NAMALWA (cell line): ENCODE measurements around the gene TFG.
A peak's percentile ranks its signal among the peaks of the same experiment; 100 is the strongest.

Experiments
- DNase-seq: peaks from one replicate; pipeline ENCODE4 v3.0.0-alpha.2; 2015; ENCODE audit warnings: low spot score

The TFG gene

GRCh38 chr3:100706365-100706764 is 2.9 kb upstream of the TFG start:
- DNase-seq: no peak

DNA sequence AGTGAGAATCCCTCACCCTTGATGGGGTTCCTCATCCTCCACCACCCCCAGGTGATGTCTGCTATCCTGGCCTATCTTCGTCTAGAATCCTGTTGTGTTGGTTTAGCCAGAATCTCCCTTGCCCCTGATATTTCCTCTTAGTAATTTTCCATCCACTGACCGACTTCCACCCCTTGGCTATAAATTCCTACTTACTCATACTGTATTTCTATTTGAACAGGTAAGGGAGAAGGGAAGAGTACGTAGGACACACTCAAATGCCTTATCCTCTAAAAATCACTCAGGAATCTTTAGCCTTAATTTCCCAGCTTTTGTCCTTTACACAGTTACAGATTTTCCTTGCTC is 678 bp upstream of the TFG start:
- DNase-seq: no peak

GRCh38 chr3:100709842-100710260 is 557 bp downstream of the TFG start:
- DNase-seq: no peak

GRCh38 chr3:100710261-100710968 is 1.1 kb downstream of the TFG start:
- peak; percentile 68 for DNase-seq

DNA sequence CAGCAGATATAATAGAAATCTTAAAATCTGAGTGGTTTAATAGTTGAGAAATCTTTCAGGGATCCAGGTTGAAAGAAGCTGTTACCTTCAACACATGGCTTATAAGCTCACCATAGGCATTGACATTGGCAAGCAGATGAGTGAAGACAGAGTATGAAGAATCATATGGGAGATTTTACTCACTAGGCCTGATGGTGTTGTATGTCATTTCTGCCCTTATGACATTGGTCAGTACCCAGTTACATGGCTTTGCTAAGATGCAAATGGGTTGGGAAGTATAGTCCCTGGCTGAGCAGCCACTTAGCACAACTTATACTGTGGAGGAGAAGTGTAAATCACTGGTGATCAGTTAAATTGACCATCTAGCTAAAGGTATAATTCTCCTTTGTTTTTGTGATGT is 5.9 kb downstream of the TFG start:
- DNase-seq: no peak

GRCh38 chr3:100717063-100717462 is 7.8 kb downstream of the TFG start:
- no peak for DNase-seq

DNA sequence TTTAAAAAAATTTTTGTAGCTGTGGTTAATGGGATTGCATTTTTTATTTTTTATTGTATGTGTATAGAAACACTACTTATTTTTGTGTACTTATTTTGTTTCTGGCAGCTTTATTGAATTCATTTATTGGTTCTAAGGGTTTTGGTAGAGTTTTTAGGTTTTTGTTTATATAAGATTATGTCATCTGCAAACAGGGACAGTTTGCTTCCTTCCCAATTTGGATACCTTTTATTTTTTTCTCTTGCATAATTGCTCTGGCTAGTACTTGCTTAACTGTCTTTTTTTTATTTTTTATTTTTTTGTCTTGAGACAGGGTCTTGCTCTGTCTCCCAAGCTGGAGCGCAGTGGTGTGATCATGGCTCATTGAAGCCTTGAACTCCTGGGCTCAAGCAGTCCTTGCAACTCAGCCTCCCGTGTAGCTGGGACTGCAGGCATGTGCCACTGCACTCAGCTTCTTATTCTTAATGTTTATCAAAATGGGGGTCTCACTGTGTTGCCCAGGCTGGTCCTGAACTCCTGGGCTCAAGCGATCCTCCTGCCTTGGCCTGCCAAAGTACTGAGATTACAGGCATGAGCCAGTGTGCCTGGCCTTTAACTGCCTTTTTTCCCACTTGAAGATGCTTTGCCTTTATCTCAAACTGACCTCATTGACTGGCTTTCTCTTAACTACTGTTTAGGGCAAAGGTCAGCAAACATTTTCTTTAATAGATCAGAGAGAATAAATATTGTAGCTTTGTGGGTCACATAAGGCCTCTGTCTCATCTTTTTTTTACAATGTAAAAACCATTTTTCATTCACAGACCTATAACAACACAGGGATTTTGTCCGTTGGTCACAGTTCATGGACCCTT is 8.6 kb downstream of the TFG start:
- no peak for DNase-seq

- no peak for DNase-seq
These were observed 9.8 kb downstream of the TFG start for GRCh38 chr3:100719136-100719535.

DNA sequence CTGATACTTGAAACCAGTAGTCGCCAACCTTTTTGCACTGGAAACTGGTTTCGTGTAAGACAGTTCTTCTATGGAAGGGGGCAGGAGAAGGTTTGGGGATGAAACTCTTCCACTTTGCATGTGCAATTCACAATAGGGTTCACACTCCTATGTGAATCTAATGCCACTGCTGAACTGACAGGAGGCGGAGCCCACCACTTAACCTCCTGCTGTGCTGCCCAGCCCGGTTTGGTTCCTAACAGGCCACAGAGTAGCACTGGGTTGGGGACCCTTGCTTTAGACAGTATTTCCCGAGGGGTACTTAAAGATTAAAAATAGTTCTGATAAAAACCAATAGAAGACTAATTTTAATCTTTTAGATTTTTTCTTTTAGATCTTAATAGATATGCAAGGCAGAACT is 11.1 kb downstream of the TFG start:
- no peak for DNase-seq

GRCh38 chr3:100725935-100726513 is 16.7 kb downstream of the TFG start:
- no peak for DNase-seq

DNA sequence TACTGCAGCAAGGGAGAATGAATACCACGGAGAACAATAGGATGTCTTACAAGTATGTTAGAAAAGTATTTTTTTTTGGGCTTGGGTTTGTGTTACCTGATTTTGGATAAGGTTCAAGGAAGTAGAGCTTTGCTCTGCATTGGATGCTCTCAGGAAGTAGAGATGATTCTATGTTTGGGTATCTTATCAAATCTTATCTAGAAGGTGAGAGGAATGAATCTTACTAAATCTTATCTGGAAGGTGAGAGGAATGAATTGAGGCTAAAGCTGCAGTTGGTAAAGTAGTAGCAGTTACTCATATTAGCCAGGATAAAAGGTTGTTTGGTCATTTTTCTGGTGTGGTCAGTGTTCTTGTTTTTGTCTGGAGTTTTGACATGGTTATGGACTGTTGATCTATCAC is 17.4 kb downstream of the TFG start:
- no peak for DNase-seq

DNA sequence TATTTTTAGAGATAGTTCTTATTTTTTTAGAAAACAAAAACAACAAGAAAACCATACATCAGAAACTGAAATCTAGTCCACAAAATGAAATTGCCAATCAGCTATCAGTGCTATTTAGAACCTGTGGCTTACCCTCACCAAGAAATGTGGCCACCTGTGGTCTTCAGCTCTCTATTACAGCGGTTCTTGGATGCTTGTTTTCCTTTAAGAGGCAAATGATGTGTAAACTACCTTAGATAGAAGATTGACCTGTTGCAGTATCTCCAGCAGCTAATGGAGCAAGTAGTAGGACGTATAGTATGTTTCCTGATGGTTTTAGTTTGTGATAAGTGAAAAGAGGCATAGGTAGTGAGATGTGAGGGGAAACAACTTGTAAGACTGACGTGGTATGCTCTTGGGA is 21.2 kb downstream of the TFG start:
- no peak for DNase-seq

- DNase-seq: no peak
These were observed 23.1 kb downstream of the TFG start for GRCh38 chr3:100732435-100732834.

DNA sequence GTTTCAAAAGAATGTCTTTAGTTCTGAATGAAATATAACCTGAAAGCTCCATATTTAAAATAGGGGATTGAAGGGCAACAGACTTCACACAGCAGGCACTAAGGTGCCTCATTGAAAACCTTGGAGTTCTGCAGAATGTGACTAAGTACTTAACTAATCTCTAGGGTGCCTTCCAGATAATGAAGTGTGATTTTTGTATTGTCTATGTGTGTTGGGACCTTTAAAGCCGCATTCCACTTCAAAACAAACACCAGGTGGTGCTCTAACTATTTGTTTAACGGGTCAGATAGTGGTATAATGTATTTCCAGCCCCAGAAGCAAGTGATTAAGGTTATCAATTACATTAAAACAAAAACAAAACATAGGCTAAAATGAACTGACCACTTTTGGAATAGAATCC is 28.0 kb downstream of the TFG start:
- DNase-seq: peak; percentile 43

DNA sequence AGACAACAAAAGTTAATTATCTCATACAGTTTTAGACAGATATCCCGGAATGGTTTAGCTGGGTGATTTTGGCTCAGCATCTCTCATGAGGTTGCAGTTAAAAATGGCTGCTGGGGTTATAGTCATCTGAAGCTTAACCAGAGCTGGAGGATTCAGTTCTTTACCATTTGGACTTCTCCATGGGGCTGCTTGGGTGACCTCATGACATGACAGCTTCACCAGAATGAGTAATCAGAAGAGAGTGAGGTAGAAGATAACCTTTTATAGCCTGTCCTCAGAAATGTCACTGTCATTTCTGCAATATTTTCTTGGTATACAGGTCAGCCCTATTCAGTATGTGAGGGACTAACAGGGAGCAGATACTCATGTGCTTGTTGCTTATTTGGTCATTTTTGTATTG is 30.9 kb downstream of the TFG start:
- DNase-seq: no peak

- DNase-seq: no peak
These were observed 34.2 kb downstream of the TFG start for GRCh38 chr3:100743535-100743934.

DNA sequence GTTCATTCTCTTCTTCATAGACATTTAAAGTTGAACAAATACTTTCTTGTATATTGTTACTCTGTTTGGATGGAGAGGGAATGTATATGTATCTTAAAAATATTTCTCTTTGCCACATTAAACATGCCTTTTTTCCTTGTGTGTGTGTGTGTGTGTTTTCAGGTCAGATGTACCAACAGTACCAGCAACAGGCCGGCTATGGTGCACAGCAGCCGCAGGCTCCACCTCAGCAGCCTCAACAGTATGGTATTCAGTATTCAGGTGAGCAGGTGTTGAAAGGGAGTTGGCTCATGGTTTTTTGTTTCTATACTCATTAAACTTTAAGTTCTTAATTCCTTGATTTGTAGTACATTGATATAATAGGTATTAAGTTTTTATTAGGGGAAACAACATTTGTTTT is 35.4 kb downstream of the TFG start:
- no peak for DNase-seq

DNA sequence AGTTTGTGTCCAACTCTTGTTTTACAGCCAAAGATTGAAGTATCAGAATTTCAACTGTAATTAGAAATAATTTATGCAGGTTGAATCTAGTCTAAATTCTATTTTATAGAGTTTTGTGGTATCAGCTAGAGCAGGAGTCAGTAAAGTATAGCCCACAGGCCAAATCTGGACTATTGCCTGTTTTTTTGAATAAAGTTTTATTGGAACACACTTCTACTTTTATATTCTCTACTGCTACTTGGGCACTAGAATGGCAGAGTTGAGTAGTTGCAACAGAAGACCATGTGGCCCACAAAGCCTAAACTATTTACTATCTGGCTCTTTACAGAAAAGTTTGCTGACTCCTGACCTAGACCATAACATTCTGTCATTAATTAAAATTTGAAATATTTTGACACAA is 36.3 kb downstream of the TFG start:
- DNase-seq: no peak

GRCh38 chr3:100746092-100746491 is 36.8 kb downstream of the TFG start:
- no peak for DNase-seq

DNA sequence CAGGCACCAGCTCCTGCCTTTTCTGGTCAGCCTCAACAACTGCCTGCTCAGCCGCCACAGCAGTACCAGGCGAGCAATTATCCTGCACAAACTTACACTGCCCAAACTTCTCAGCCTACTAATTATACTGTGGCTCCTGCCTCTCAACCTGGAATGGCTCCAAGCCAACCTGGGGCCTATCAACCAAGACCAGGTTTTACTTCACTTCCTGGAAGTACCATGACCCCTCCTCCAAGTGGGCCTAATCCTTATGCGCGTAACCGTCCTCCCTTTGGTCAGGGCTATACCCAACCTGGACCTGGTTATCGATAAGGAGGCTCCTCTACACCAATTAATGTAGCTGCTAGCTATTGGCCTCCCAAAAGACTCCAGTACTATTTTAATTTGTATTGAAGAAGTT is 38.9 kb downstream of the TFG start:
- no peak for DNase-seq

GRCh38 chr3:100748967-100749366 is 39.7 kb downstream of the TFG start:
- no peak for DNase-seq

- no peak for DNase-seq
These were observed 44.6 kb downstream of the TFG start for GRCh38 chr3:100753846-100754245.

- no peak for DNase-seq
These were observed 45.5 kb downstream of the TFG start for GRCh38 chr3:100754563-100755334.
